Measurements from ENCODE around the gene PEX26.

DNA sequence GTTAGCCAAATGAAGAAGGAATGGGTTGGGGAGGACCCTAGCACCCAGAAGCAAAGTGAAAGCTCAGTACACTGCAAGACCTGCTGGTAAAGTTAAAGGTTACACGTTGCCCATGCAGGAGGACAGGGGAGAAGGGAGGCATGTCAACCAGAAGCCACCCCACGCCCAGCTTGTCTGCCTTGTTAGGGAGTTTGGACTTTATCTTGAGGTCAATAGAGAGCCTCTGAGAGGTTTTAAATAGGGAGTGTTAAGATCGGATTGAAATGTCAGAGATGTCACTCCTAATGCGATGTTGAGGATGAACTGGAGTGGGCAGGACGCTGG lies 18.7 kb upstream of the PEX26 start:
- no peak for TF ChIP-seq CTCF (IDR thresholded peaks at IDR 0.05)
- TF ChIP-seq POLR2A (IDR thresholded peaks at IDR 0.05), result no peak
